HG02938 (cell line): Measurements from ENCODE around the gene CENATAC.
A peak's percentile ranks its signal among the peaks of the same experiment; 100 is the strongest.
"Not testable (repeated sequence)": the region's sequence is repeated elsewhere in the genome, so short reads cannot be mapped to it uniquely, and the experiment has no call there.

Experiments
- ATAC-seq: cut with Tn5 transposase; IDR thresholded peaks from one replicate; pipeline ENCODE4 v1.9.1; 2021; ENCODE audit warnings: mild to moderate bottlenecking, moderate library complexity; ENCODE audit not compliant: unreplicated experiment

Gene CENATAC

GRCh38 chr11:118997627-118998387 is at the start of gene CENATAC:
CENATAC (plus strand) TSS chr11:118998138; CDS start chr11:118998198, 60 bp downstream.
- peak; percentile 83 for ATAC-seq

GRCh38 chr11:118953265-118953664 is 44.7 kb upstream of the CENATAC start:
- no peak for ATAC-seq

- not testable (repeated sequence) for ATAC-seq
Measured at GRCh38 chr11:118953976-118954375, 44.0 kb upstream of the CENATAC start.

- ATAC-seq: peak; percentile 67
Measured at GRCh38 chr11:118956094-118956846, 41.7 kb upstream of the CENATAC start, which contains the start of gene UPK2. UPK2 (plus strand) TSS chr11:118956298; CDS start chr11:118956351, 53 bp downstream.

GRCh38 chr11:118956847-118957469 is 41.0 kb upstream of the CENATAC start:
- no peak for ATAC-seq

- ATAC-seq: no peak
Measured at GRCh38 chr11:118957549-118957948, 40.4 kb upstream of the CENATAC start.

GRCh38 chr11:118957968-118958367 is 40.0 kb upstream of the CENATAC start:
- ATAC-seq: no peak

- no peak for ATAC-seq
Measured at GRCh38 chr11:118958577-118958976, 39.4 kb upstream of the CENATAC start.

- ATAC-seq: no peak
Measured at GRCh38 chr11:118961189-118961588, 36.7 kb upstream of the CENATAC start.

GRCh38 chr11:118961591-118961990 is 36.3 kb upstream of the CENATAC start:
- ATAC-seq: no peak

- ATAC-seq: not testable (repeated sequence)
Measured at GRCh38 chr11:118969508-118969907, 28.4 kb upstream of the CENATAC start.

GRCh38 chr11:118971646-118972045 is 26.3 kb upstream of the CENATAC start, which contains the start of gene FOXR1:
FOXR1 (plus strand) TSS chr11:118971761; CDS start chr11:118971932, 171 bp downstream.
- ATAC-seq: no peak

- ATAC-seq: no peak
Measured at GRCh38 chr11:118973985-118974384, 24.0 kb upstream of the CENATAC start.

- no peak for ATAC-seq
Measured at GRCh38 chr11:118975771-118976709, 21.9 kb upstream of the CENATAC start.

- ATAC-seq: no peak
Measured at GRCh38 chr11:118979434-118979833, 18.5 kb upstream of the CENATAC start.

- no peak for ATAC-seq
Measured at GRCh38 chr11:118980191-118980881, 17.6 kb upstream of the CENATAC start.

GRCh38 chr11:118984337-118984736 is 13.6 kb upstream of the CENATAC start:
- not testable (repeated sequence) for ATAC-seq

- ATAC-seq: no peak
Measured at GRCh38 chr11:118984825-118985224, 13.1 kb upstream of the CENATAC start.

- no peak for ATAC-seq
Measured at GRCh38 chr11:118988280-118988679, 9.7 kb upstream of the CENATAC start.
